ENCODE results near the gene MCOLN1. TPM values are rescaled to one million over a fixed set of nuclear protein-coding genes. Genes with fewer than 3 reads are reported as not detected.

Gene MCOLN1
- total RNA-seq, 1 donor from 2014 or later: 39.8 TPM

GRCh38 chr19:7545904-7546303 is 23.5 kb downstream of the MCOLN1 start:
- DNase-seq: no peak
- H3K4me3 Mint-ChIP-seq (ENCODE audit: unreplicated experiment): peak overlapping the region; percentile 39
- H3K36me3 Mint-ChIP-seq (ENCODE audit: unreplicated experiment): peaks cover 4% of the 10 kb centered on the region
- H3K9me3 Mint-ChIP-seq (ENCODE audit: unreplicated experiment): peaks cover 4% of the 10 kb centered on the region
- H3K4me1 Mint-ChIP-seq (ENCODE audit: low read depth, unreplicated experiment): no peaks in the 10 kb centered on the region
- no peak for TF ChIP-seq CTCF (IDR thresholded peaks at IDR 0.05; ENCODE audit: partially characterized antibody, unreplicated experiment)
- H3K27me3 Mint-ChIP-seq (ENCODE audit: unreplicated experiment): peaks cover 3% of the 10 kb centered on the region
- no peak overlapping the region for H3K27ac Mint-ChIP-seq (ENCODE audit: unreplicated experiment)

GRCh38 chr19:7547159-7547558 is 24.7 kb downstream of the MCOLN1 start:
- Mint-ChIP-seq H3K4me1 (ENCODE audit: low read depth, unreplicated experiment) (no peaks in the 10 kb centered on the region), H3K36me3 (ENCODE audit: unreplicated experiment) (peaks cover 4% of the 10 kb centered on the region), H3K9me3 (ENCODE audit: unreplicated experiment) (peaks cover 4% of the 10 kb centered on the region), H3K27me3 (ENCODE audit: unreplicated experiment) (peaks cover 6% of the 10 kb centered on the region), H3K4me3 (ENCODE audit: unreplicated experiment) (no peak overlapping the region), H3K27ac (ENCODE audit: unreplicated experiment) (no peak overlapping the region)
- no peak for TF ChIP-seq CTCF (IDR thresholded peaks at IDR 0.05; ENCODE audit: partially characterized antibody, unreplicated experiment)
- DNase-seq: no peak

GRCh38 chr19:7549429-7550148 is 27.2 kb downstream of the MCOLN1 start:
- H3K27me3 Mint-ChIP-seq (ENCODE audit: unreplicated experiment): peaks cover 11% of the 10 kb centered on the region
- peak overlapping the region; percentile 30 for H3K4me3 Mint-ChIP-seq (ENCODE audit: unreplicated experiment)
- no peak for TF ChIP-seq CTCF (IDR thresholded peaks at IDR 0.05; ENCODE audit: partially characterized antibody, unreplicated experiment)
- H3K27ac Mint-ChIP-seq (ENCODE audit: unreplicated experiment): no peak overlapping the region
- H3K4me1 Mint-ChIP-seq (ENCODE audit: low read depth, unreplicated experiment): no peaks in the 10 kb centered on the region
- no peak for DNase-seq
- peaks cover 9% of the 10 kb centered on the region for H3K36me3 Mint-ChIP-seq (ENCODE audit: unreplicated experiment)
- peaks cover 2% of the 10 kb centered on the region for H3K9me3 Mint-ChIP-seq (ENCODE audit: unreplicated experiment)

GRCh38 chr19:7550169-7550770 is 27.8 kb downstream of the MCOLN1 start:
- DNase-seq: no peak
- H3K4me3 Mint-ChIP-seq (ENCODE audit: unreplicated experiment): peak overlapping the region; percentile 57
- H3K4me1 Mint-ChIP-seq (ENCODE audit: low read depth, unreplicated experiment): no peaks in the 10 kb centered on the region
- TF ChIP-seq CTCF (IDR thresholded peaks at IDR 0.05; ENCODE audit: partially characterized antibody, unreplicated experiment): no peak
- peaks cover 11% of the 10 kb centered on the region for H3K27me3 Mint-ChIP-seq (ENCODE audit: unreplicated experiment)
- H3K9me3 Mint-ChIP-seq (ENCODE audit: unreplicated experiment): peaks cover 2% of the 10 kb centered on the region
- H3K36me3 Mint-ChIP-seq (ENCODE audit: unreplicated experiment): peaks cover 9% of the 10 kb centered on the region
- H3K27ac Mint-ChIP-seq (ENCODE audit: unreplicated experiment): no peak overlapping the region

All from glutamatergic neuron (in vitro differentiated cells).